ENCODE results near the gene LIMA1.
"Not testable (repeated sequence)": the region's sequence is repeated elsewhere in the genome, so short reads cannot be mapped to it uniquely, and the experiment has no call there.

Gene LIMA1

GRCh38 chr12:50219544-50219943 is 63.8 kb downstream of the LIMA1 start:
- no peaks in the 10 kb centered on the region for H3K9me3 Mint-ChIP-seq
- H3K36me3 Mint-ChIP-seq (ENCODE audit: low read depth) = peaks cover 13% of the 10 kb centered on the region

DNA sequence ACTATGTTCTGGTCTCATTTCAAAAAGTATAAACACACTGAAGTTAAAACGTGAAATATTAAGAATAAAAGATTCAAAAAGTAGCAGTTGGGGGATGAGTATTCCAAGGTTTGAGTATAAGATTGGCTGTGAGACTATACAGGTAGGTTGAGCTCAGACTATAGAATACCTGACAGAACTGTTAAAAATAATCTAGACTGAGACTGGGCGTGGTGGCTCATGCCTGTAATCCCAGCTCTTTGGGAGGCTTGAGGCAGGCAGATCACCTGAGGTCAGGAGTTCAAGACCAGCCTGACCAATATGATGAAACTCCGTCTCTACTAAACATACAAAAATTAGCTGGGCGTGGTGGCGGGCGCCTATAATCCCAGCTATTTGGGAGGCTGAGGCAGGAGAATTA is 64.3 kb downstream of the LIMA1 start:
- not testable (repeated sequence) for H3K4me3 Mint-ChIP-seq; H3K27ac Mint-ChIP-seq; DNase-seq; H3K9me3 Mint-ChIP-seq; H3K27me3 Mint-ChIP-seq (ENCODE audit: low read depth, poor library complexity)
- Mint-ChIP-seq H3K36me3 (ENCODE audit: low read depth) (peaks cover 13% of the 10 kb centered on the region), H3K4me1 (peaks cover 23% of the 10 kb centered on the region)

More at GRCh38 chr12:50219544-50219943, 63.8 kb downstream of the LIMA1 start:
- DNase-seq = no peak
- Mint-ChIP-seq H3K27ac (no peak overlapping the region), H3K4me1 (peaks cover 27% of the 10 kb centered on the region), H3K27me3 (ENCODE audit: low read depth, poor library complexity) (no peaks in the 10 kb centered on the region), H3K4me3 (no peak overlapping the region)
- TF ChIP-seq, protein P1, sequence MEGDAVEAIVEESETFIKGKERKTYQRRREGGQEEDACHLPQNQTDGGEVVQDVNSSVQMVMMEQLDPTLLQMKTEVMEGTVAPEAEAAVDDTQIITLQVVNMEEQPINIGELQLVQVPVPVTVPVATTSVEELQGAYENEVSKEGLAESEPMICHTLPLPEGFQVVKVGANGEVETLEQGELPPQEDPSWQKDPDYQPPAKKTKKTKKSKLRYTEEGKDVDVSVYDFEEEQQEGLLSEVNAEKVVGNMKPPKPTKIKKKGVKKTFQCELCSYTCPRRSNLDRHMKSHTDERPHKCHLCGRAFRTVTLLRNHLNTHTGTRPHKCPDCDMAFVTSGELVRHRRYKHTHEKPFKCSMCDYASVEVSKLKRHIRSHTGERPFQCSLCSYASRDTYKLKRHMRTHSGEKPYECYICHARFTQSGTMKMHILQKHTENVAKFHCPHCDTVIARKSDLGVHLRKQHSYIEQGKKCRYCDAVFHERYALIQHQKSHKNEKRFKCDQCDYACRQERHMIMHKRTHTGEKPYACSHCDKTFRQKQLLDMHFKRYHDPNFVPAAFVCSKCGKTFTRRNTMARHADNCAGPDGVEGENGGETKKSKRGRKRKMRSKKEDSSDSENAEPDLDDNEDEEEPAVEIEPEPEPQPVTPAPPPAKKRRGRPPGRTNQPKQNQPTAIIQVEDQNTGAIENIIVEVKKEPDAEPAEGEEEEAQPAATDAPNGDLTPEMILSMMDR (IDR thresholded peaks at IDR 0.05) = no peak

- TF ChIP-seq, protein P1 (IDR thresholded peaks at IDR 0.05) = no peak
- DNase-seq = no peak
- Mint-ChIP-seq H3K9me3 (no peaks in the 10 kb centered on the region), H3K4me1 (peaks cover 19% of the 10 kb centered on the region), H3K4me3 (no peak overlapping the region), H3K27me3 (ENCODE audit: low read depth, poor library complexity) (no peaks in the 10 kb centered on the region), H3K27ac (no peak overlapping the region), H3K36me3 (ENCODE audit: low read depth) (peaks cover 13% of the 10 kb centered on the region)
Observed at GRCh38 chr12:50218386-50218785, 64.9 kb downstream of the LIMA1 start.

GRCh38 chr12:50217202-50217601 is 66.1 kb downstream of the LIMA1 start:
- Mint-ChIP-seq H3K27ac (peak overlapping the region; percentile 93), H3K4me1 (peaks cover 16% of the 10 kb centered on the region), H3K9me3 (no peaks in the 10 kb centered on the region), H3K4me3 (no peak overlapping the region), H3K36me3 (ENCODE audit: low read depth) (peaks cover 17% of the 10 kb centered on the region), H3K27me3 (ENCODE audit: low read depth, poor library complexity) (no peaks in the 10 kb centered on the region)
- TF ChIP-seq, protein P1 (IDR thresholded peaks at IDR 0.05) = no peak
- DNase-seq = no peak

GRCh38 chr12:50215033-50215432 is 68.3 kb downstream of the LIMA1 start:
- no peaks in the 10 kb centered on the region for H3K9me3 Mint-ChIP-seq
- no peak overlapping the region for H3K4me3 Mint-ChIP-seq
- no peaks in the 10 kb centered on the region for H3K27me3 Mint-ChIP-seq (ENCODE audit: low read depth, poor library complexity)
- DNase-seq = no peak
- no peak overlapping the region for H3K27ac Mint-ChIP-seq
- H3K4me1 Mint-ChIP-seq = peaks cover 25% of the 10 kb centered on the region
- peaks cover 22% of the 10 kb centered on the region for H3K36me3 Mint-ChIP-seq (ENCODE audit: low read depth)
- TF ChIP-seq, protein P1 (IDR thresholded peaks at IDR 0.05) = no peak

- Mint-ChIP-seq H3K27me3 (ENCODE audit: low read depth, poor library complexity) (no peaks in the 10 kb centered on the region), H3K36me3 (ENCODE audit: low read depth) (peaks cover 24% of the 10 kb centered on the region), H3K4me1 (peaks cover 22% of the 10 kb centered on the region), H3K4me3 (no peak overlapping the region), H3K9me3 (no peaks in the 10 kb centered on the region), H3K27ac (no peak overlapping the region)
- no peak for DNase-seq
- TF ChIP-seq, protein P1 (IDR thresholded peaks at IDR 0.05) = no peak
Observed at GRCh38 chr12:50214018-50214417, 69.3 kb downstream of the LIMA1 start.
